Measurements from ENCODE around the gene SAV1.

- TF ChIP-seq CTCF (conservative IDR thresholded peaks at IDR 0.05; ENCODE audit: low read depth, low read length): no peak
- no peak for TF ChIP-seq RFX5 (IDR thresholded peaks at IDR 0.05; ENCODE audit: low read depth, low read length)
- TF ChIP-seq RAD21 (IDR thresholded peaks at IDR 0.05; ENCODE audit: low read length): no peak
- no peak for TF ChIP-seq POLR2A (IDR thresholded peaks at IDR 0.05; ENCODE audit: low read depth, low read length)
- no peak for TF ChIP-seq NFE2L2 (IDR thresholded peaks at IDR 0.05; ENCODE audit: low read depth, low read length)
- TF ChIP-seq RCOR1 (IDR thresholded peaks at IDR 0.05; ENCODE audit: insufficient replicate concordance, low read length): no peak
- no peak for TF ChIP-seq CEBPB (IDR thresholded peaks at IDR 0.05; ENCODE audit: low read depth, low read length)
- TF ChIP-seq MAFK (IDR thresholded peaks at IDR 0.05; ENCODE audit: low read depth, low read length): no peak
- TF ChIP-seq BHLHE40 (IDR thresholded peaks at IDR 0.05; ENCODE audit: low read depth, low read length): no peak
- TF ChIP-seq SMC3 (IDR thresholded peaks at IDR 0.05; ENCODE audit: low read depth, low read length): no peak
- no peak for TF ChIP-seq FOS (IDR thresholded peaks at IDR 0.05; ENCODE audit: low read depth, low read length)
- TF ChIP-seq MXI1 (IDR thresholded peaks at IDR 0.05; ENCODE audit: borderline replicate concordance, low read depth, low read length): no peak
- no peak for TF ChIP-seq ELK1 (IDR thresholded peaks at IDR 0.05; ENCODE audit: borderline replicate concordance, low read depth, low read length)
Measured at GRCh38 chr14:50656776-50657175, 11.3 kb downstream of the SAV1 start.
